GM19455 (cell line): ENCODE data around the gene PIEZO1.
A peak's percentile ranks its signal among the peaks of the same experiment; 100 is the strongest.
"Not testable (repeated sequence)": the region's sequence is repeated elsewhere in the genome, so short reads cannot be mapped to it uniquely, and the experiment has no call there.

Experiments
- ATAC-seq: cut with Tn5 transposase; IDR thresholded peaks from one replicate; pipeline ENCODE4 v1.9.1; 2021; ENCODE audit not compliant: unreplicated experiment

PIEZO1 gene

GRCh38 chr16:88804552-88805339 lies 19.7 kb upstream of the PIEZO1 start:
- no peak for ATAC-seq

DNA sequence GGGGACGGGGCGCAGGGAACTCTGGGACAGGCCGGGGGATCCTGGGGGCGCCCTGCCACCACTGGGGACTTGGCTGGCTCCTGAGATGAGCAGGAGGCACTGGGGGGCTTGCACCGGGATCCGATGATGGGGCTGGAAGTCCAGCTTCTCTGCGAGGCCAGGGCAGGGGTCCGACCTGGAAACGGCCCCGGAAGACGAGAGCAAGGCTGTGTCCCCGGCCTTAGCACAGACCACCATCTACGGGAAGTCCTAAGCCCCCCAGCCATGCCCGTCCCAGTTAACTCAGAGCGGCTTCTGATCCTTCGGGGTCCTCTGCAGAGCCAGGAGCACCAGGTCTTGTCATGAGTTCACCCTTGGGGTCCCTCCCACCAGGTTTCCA lies 19.1 kb upstream of the PIEZO1 start:
- ATAC-seq = no peak

DNA sequence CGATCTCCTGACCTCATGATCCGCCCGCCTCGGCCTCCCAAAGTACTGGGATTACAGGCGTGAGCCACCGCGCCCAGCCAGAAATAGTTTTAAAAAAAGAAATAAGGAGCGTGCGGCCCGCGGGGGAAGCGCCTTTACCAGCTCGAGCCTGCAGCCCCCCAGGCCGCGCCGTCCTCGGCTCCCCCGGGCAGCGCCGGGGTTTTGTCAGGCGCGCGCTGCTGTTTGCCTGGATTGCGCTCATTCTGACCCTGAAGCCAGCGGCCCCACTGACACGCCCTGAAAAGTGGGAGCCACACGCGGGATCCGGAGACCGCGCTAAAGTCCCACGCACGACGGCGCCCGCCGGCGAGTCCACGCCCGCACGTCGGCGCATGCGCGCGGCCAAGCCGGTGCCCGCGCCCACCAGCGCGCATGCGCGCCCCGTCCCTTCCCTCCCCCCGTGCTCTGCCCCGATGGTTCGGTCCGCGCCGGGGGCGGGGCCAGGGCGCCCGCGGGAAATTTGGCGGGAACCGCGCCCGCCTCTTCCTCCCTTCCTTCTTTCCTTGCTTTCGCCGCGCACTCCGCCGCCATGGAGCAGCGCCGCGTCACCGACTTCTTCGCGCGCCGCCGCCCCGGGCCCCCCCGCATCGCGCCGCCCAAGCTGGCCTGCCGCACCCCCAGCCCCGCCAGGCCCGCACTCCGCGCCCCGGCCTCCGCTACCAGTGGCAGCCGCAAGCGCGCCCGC lies 18.4 kb upstream of the PIEZO1 start, which contains the start of gene CDT1:
Gene CDT1 (plus strand): TSS at position 526 of the 724 bp plus-strand sequence. CDS start 43 bp downstream, at position 569.
- peak; percentile 49 for ATAC-seq

- ATAC-seq = no peak
Measured at GRCh38 chr16:88800277-88800592, 15.2 kb upstream of the PIEZO1 start.

GRCh38 chr16:88799569-88800276 lies 14.7 kb upstream of the PIEZO1 start:
- no peak for ATAC-seq

- ATAC-seq = no peak
Measured at GRCh38 chr16:88798772-88799455, 13.9 kb upstream of the PIEZO1 start.

- no peak for ATAC-seq
Measured at GRCh38 chr16:88798073-88798472, 13.1 kb upstream of the PIEZO1 start.

GRCh38 chr16:88796278-88796677 lies 11.3 kb upstream of the PIEZO1 start:
- no peak for ATAC-seq

GRCh38 chr16:88793251-88793954 lies 8.4 kb upstream of the PIEZO1 start:
- no peak for ATAC-seq

GRCh38 chr16:88792668-88793250 lies 7.7 kb upstream of the PIEZO1 start:
- no peak for ATAC-seq

DNA sequence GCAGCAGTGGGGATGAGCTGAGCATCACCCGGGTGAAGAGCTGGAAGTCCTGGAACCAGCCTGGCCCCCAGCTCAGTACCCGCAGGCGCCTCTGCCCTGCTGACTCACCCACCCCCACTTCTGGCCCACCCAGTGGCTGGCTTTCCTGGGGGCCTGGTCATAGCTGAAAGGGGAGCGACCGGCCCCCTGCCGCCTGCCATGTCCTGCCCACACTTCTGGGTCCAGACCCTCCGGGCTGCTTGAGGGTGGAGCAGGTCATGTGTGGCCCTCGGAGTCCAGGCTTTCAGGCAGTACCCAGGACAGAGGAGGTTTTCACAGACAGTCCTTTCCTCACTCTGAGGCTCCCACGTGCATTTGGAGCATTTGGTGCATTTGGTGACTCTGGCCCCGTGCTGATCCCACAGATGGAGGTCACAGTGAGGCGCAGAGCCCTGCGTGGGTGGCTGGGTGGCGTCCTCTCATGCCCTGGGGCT lies 7.1 kb upstream of the PIEZO1 start:
- no peak for ATAC-seq

GRCh38 chr16:88790312-88791211 lies 5.5 kb upstream of the PIEZO1 start:
- ATAC-seq = no peak

DNA sequence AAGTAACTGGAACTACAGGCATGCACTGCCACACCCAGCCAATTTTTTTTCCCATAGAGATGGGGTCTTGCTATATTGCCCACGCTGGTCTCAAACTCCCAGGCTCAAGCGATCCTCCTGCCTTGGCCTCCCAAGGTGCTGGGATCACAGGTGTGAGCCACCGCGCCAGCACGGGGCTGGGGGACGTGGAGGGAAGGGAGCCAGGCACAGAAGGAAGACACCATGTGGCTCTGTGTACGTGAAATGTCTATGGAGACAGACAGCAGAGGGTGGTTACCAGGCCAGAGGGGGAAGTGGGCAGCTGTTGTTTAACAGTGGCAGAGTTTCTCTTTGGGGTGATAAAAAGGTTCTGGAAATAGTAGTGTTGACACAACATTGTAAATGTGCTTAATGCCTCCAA lies 4.6 kb upstream of the PIEZO1 start:
- ATAC-seq = no peak

GRCh38 chr16:88788749-88789148 lies 3.7 kb upstream of the PIEZO1 start:
- not testable (repeated sequence) for ATAC-seq

- ATAC-seq = no peak
Measured at GRCh38 chr16:88787579-88788314, 2.7 kb upstream of the PIEZO1 start.

DNA sequence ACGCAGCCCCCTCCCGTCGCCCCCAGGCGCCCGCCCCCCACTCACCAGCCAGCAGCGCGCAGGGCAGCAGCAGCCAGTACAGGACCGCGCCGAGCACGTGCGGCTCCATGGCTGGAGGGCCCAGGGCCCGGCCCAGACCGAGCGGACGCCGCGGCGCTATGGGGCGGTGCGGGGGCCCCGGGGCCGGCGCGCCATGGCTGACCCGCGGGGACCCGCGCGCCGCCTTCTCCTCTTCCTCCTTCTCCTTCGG lies 239 bp downstream of the PIEZO1 start:
- ATAC-seq = no peak

DNA sequence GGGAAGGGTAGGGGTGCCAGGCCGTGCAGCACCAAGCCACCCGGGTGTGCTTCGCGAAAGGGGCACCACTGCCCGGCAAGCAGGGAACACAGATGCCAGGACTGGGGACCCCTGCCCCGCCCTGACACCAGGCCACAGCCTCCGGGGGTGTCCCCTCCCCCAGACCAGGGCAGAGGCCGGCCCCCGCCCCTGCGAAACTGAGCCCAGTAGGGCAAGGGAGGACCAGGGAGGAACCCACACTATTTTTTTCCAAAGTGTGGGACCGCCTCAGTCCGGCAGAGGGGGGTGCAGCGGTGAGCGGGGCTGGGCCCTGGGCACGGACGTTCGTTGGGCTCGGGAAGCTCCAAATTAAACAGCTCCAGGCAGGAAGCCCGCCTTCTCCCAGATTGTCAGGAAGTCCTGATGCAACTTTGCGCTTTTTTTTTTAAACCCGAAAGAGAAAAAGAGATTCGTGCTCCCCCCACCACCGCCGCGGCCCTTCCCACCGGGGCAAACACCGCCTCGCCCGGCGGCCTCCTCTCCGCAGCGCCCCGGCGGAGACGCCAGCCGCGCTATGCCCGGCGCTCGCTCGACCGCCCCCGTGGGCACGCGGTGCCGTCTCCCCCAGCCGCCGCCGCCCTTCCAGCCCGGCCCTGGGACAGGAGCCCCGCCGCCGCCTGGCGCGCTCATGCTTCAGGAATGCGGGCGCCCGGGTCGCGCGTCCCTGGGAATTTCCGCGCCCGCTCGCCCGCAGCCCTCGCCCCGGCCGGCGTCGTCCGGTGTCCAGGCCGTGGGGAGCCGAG lies 755 bp downstream of the PIEZO1 start:
- ATAC-seq = no peak
